Neuronal stem cell (in vitro differentiated cells): ENCODE results near the gene APOL2.
"Not testable (repeated sequence)": the region's sequence is repeated elsewhere in the genome, so short reads cannot be mapped to it uniquely, and the experiment has no call there.

Experiments
- DNase-seq: peaks from one replicate; pipeline ENCODE4 v3.0.0-alpha.2; 2013; ENCODE audit warnings: low spot score
- H2AFZ ChIP-seq: one replicate; pipeline ENCODE4 v1.6.1; 2013; ENCODE audit warnings: mild to moderate bottlenecking, low read length, inconsistent platforms
- H2AK5ac ChIP-seq: 2 replicates; pipeline ENCODE4 v1.6.1; 2013; ENCODE audit warnings: low read depth, mild to moderate bottlenecking, inconsistent platforms, low read length, moderate library complexity, mixed read lengths
- H2BK120ac ChIP-seq: 2 replicates; pipeline ENCODE4 v1.6.1; 2013; ENCODE audit warnings: low read depth, mild to moderate bottlenecking, inconsistent platforms, low read length, moderate library complexity, mixed read lengths
- H2BK12ac ChIP-seq: one replicate; pipeline ENCODE4 v1.6.1; 2013; ENCODE audit warnings: low read length, inconsistent platforms
- H2BK15ac ChIP-seq: 2 replicates; pipeline ENCODE4 v1.6.1; 2013; ENCODE audit warnings: mild to moderate bottlenecking, low read length, inconsistent platforms, mixed read lengths
- H2BK5ac ChIP-seq: one replicate; pipeline ENCODE4 v1.6.1; 2013; ENCODE audit warnings: inconsistent platforms, mild to moderate bottlenecking, low read length, moderate library complexity
- H3K14ac ChIP-seq: one replicate; pipeline ENCODE4 v1.6.1; 2013; ENCODE audit warnings: low read length, inconsistent platforms
- H3K18ac ChIP-seq: 2 replicates; pipeline ENCODE4 v1.6.1; 2013; ENCODE audit warnings: low read length, inconsistent platforms
- H3K23ac ChIP-seq: 2 replicates; pipeline ENCODE4 v1.6.1; 2013; ENCODE audit warnings: low read depth, mild to moderate bottlenecking, mixed read lengths, low read length, inconsistent platforms; ENCODE audit not compliant: poor library complexity
- H3K27ac ChIP-seq: replicated peaks from 3 replicates; pipeline ENCODE4 v1.5.1; 2013; ENCODE audit warnings: low read length, inconsistent platforms
- H3K27me3 ChIP-seq, 3 experiments: 2 replicates each; pipeline ENCODE4 v1.6.1; 2013; ENCODE audit warnings: low read length in 3 of 3, mild to moderate bottlenecking in 2 of 3, inconsistent platforms in 1 of 3, low read depth in 1 of 3, mixed read lengths in 1 of 3, moderate library complexity in 1 of 3; ENCODE audit not compliant: control insufficient read depth in 3 of 3, insufficient read depth in 3 of 3
- H3K36me3 ChIP-seq, 2 donors: replicated peaks in 1 of 2; 2 replicates each; pipeline ENCODE4 v1.6.1; 2013; ENCODE audit warnings: low read length in 2 of 2; ENCODE audit not compliant: control insufficient read depth in 2 of 2, insufficient read depth in 2 of 2
- H3K4ac ChIP-seq: 2 replicates; pipeline ENCODE4 v1.6.1; 2013; ENCODE audit warnings: inconsistent platforms, mild to moderate bottlenecking, low read length, moderate library complexity
- H3K4me1 ChIP-seq, 2 donors: 1 replicate in 1 of 2; 2 replicates in 1 of 2; pipeline ENCODE4 v1.6.1; 2013; ENCODE audit warnings: low read length in 2 of 2, low read depth in 1 of 2; ENCODE audit not compliant: control insufficient read depth in 2 of 2, insufficient read depth in 1 of 2
- H3K4me2 ChIP-seq: one replicate; pipeline ENCODE4 v1.6.1; 2013; ENCODE audit warnings: mild to moderate bottlenecking, low read length, inconsistent platforms; ENCODE audit not compliant: insufficient read depth, poor library complexity, severe bottlenecking
- H3K4me3 ChIP-seq, 2 donors: 2 replicates each; pipeline ENCODE4 v1.5.1; 2013; ENCODE audit warnings: low read length in 2 of 2, mild to moderate bottlenecking in 2 of 2, inconsistent platforms in 1 of 2, moderate library complexity in 1 of 2
- H3K79me1 ChIP-seq: one replicate; pipeline ENCODE4 v1.6.1; 2013; ENCODE audit warnings: low read depth, mild to moderate bottlenecking, inconsistent platforms, low read length, moderate library complexity
- H3K9ac ChIP-seq: one replicate; pipeline ENCODE4 v1.6.1; 2013; ENCODE audit warnings: mild to moderate bottlenecking, low read depth, low read length, inconsistent platforms; ENCODE audit not compliant: poor library complexity
- H3K9me3 ChIP-seq, 2 donors: replicated peaks in 1 of 2; 2 replicates each; pipeline versions ENCODE3 to v1.6.1; 2013; ENCODE audit warnings: low read length in 2 of 2, mild to moderate bottlenecking in 2 of 2, inconsistent platforms in 1 of 2, low read depth in 1 of 2, mixed read lengths in 1 of 2, moderate library complexity in 1 of 2; ENCODE audit not compliant: control insufficient read depth in 2 of 2, insufficient read depth in 1 of 2
- H4K8ac ChIP-seq: one replicate; pipeline ENCODE4 v1.6.1; 2013; ENCODE audit warnings: low read depth, mild to moderate bottlenecking, inconsistent platforms, low read length, moderate library complexity
- H4K91ac ChIP-seq: one replicate; pipeline ENCODE4 v1.6.1; 2013; ENCODE audit warnings: low read length, low read depth, mild to moderate bottlenecking, inconsistent platforms; ENCODE audit not compliant: poor library complexity
- WGBS, 2 donors: extraction: QIAGEN DNeasy Blood & Tissue Kit; methylation state at CpG; one replicate each; pipeline ENCODE4 v1.1.7; 2013; ENCODE audit warnings: missing lambda C conversion rate in 2 of 2, mixed read lengths in 1 of 2; ENCODE audit not compliant: insufficient read length in 2 of 2, insufficient replicate concordance in 1 of 2; ENCODE audit errors: extremely low coverage in 2 of 2; 5-methylcytosine and 5-hydroxymethylcytosine counted together

Gene APOL2

DNA sequence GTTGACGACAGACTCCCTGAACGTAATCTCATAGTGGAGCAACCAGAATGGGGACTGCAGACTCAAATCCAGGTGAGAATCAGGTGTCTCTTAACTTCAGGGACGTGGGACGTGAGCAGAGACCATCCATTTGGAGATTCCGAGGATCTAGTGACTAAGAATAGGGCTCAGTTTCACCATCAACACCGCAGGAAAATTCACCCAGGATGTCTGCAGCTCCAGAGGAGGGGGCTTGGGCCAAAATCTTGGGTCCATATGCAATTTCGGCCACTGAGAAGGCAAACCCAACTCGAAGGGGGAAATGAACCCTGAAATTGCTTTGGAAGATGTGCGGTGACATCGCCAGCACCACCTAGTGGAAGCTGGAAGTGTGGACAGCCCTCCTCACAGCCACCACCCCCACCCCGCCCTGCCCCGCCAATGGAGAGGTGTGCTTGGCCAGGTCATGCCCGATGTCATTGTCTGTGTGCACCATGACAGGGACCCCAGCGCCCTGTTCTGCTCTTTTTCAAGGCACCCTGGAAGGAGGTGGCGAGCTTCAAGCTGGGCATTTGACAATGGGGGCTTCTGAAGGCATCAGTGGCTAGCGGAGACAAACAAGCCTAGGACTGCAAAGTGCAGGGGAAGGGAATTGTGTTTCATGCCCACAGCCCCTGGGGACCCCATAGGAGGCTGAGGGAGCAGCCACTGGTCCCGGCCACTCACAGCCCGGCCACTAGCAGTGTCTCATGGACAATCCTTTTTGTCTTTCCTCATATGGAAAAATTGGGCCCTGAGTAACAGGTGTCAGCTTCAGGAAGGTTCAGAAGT lies 38.4 kb upstream of the APOL2 start:
- Histone ChIP-seq H3K4ac (no peak overlapping the region), H3K9me3 (no peaks in the 10 kb centered on the region), H3K14ac (no peak overlapping the region), H3K27me3 (no peaks in the 10 kb centered on the region), H2BK5ac (no peak overlapping the region), H2BK15ac (no peak overlapping the region), H4K8ac (no peak overlapping the region), H3K4me2 (no peak overlapping the region), H4K91ac (no peak overlapping the region), H3K18ac (peak overlapping the region; percentile 57), H3K4me3 (no peak overlapping the region), H2AK5ac (no peak overlapping the region), H3K27ac (no peak overlapping the region), H2BK12ac (no peak overlapping the region), H2AFZ (peak overlapping the region; percentile 68), H3K79me1 (no peaks in the 10 kb centered on the region), H3K23ac (peak overlapping the region; percentile 21), H2BK120ac (no peak overlapping the region), H3K9ac (no peak overlapping the region), H3K4me1 (no peaks in the 10 kb centered on the region), H3K36me3 (peaks cover 16 to 30% of the 10 kb centered on the region in 2 donors)
- no CpG with 5 or more reads among the region's 18 CpGs for WGBS, 2 donors
- peak; percentile 47 for DNase-seq

DNA sequence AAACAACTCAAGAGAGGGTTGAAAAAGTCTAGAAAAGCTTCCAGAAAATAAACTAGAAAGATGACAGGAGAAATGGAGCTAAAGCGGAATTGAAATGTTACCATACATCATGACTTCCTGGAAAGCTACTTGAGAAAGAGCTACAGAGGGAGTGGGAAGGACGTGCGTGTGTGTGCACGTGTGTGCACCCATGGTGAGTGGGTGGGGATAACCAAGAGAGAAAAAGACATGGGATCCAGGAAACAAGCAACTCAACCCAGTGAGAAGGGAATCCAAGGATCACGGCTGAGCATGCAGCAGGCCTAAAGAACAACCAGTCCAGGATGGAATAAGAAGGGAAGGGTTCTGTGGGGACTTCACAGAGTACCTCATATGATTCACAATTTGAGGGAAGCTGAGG lies 35.2 kb upstream of the APOL2 start:
- DNase-seq, result no peak
- H3K9me3 ChIP-seq, result no peaks in the 10 kb centered on the region
- H3K27ac ChIP-seq, result no peak overlapping the region
- no peak overlapping the region for H3K4me3 ChIP-seq
- H3K27me3 ChIP-seq, result no peaks in the 10 kb centered on the region
- no peak overlapping the region for H2BK15ac ChIP-seq
- WGBS, 2 donors, result no CpG with 5 or more reads among the region's 5 CpGs
- H2BK12ac ChIP-seq, result no peak overlapping the region
- H4K91ac ChIP-seq, result no peak overlapping the region
- no peak overlapping the region for H2BK5ac ChIP-seq
- H3K14ac ChIP-seq, result no peak overlapping the region
- H4K8ac ChIP-seq, result no peak overlapping the region
- H3K4ac ChIP-seq, result no peak overlapping the region
- H3K79me1 ChIP-seq, result no peaks in the 10 kb centered on the region
- H2AFZ ChIP-seq, result no peak overlapping the region
- H3K9ac ChIP-seq, result no peak overlapping the region
- no peaks in the 10 kb centered on the region for H3K4me1 ChIP-seq
- no peak overlapping the region for H2AK5ac ChIP-seq
- peaks cover 0 to 6% of the 10 kb centered on the region in 2 donors for H3K36me3 ChIP-seq
- no peak overlapping the region for H2BK120ac ChIP-seq
- H3K4me2 ChIP-seq, result no peak overlapping the region
- no peak overlapping the region for H3K18ac ChIP-seq
- H3K23ac ChIP-seq, result no peak overlapping the region

DNA sequence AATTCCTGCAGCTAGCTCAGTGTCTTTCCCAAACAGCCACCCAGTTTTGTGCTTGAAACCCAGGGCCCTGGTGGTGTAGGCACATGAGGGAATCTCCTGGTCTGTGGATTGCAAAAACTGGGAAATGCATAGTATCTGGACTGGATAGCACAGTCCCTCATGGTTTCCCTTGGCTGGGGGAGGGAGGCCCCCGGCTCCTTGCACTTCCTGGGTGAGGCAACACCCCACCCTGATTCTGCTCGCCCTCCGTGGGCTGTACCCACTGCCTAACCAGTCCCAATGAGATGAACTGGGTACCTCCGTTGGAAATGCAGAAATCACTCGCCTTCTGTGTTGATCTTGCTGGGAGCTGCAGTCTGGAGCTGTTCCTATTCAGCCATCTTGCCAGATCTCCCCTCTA lies 32.6 kb upstream of the APOL2 start:
- H4K91ac ChIP-seq, H3K9ac ChIP-seq, H3K36me3 ChIP-seq, H3K4me1 ChIP-seq, H2BK5ac ChIP-seq, H3K9me3 ChIP-seq, H2BK15ac ChIP-seq, H3K27ac ChIP-seq, DNase-seq, H3K14ac ChIP-seq, H3K27me3 ChIP-seq, H3K4me2 ChIP-seq, H3K4ac ChIP-seq, H3K23ac ChIP-seq, H4K8ac ChIP-seq, H3K18ac ChIP-seq, H3K4me3 ChIP-seq, H2BK12ac ChIP-seq, H2BK120ac ChIP-seq, H3K79me1 ChIP-seq, H2AK5ac ChIP-seq: not testable (repeated sequence)
- WGBS, 2 donors, result no CpG with 5 or more reads among the region's 5 CpGs
- peak overlapping the region; percentile 56 for H2AFZ ChIP-seq

DNA sequence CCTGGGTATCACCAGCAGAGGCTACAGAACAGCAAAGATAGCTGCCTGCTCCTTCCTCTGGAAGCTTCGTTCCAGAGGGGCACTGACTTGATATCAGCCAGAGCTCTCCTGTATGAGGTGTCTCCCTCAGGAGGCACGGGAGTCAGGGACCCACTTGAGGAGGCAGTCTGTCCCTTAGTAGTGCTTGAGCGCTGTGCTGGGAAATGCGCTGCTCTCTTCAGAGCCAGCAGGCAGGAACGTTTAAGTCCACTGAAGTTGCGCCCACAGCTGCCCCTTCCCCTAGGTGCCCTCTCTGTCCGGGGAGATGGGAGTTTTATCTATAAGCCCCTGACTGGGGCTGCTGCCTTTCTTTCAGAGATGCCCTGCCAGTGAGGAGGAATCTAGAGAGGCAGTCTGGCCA lies 31.9 kb upstream of the APOL2 start:
- H3K18ac ChIP-seq, H3K4me3 ChIP-seq, H3K79me1 ChIP-seq, H3K9me3 ChIP-seq, H3K9ac ChIP-seq, H3K4me2 ChIP-seq, H2BK5ac ChIP-seq, H3K4me1 ChIP-seq, H2BK15ac ChIP-seq, DNase-seq, H2AK5ac ChIP-seq, H3K23ac ChIP-seq, H3K4ac ChIP-seq, H3K36me3 ChIP-seq, H3K27ac ChIP-seq, H3K27me3 ChIP-seq, H4K91ac ChIP-seq, H2BK120ac ChIP-seq, H2BK12ac ChIP-seq, H4K8ac ChIP-seq, H3K14ac ChIP-seq: not testable (repeated sequence)
- WGBS, 2 donors, result no CpG with 5 or more reads among the region's 7 CpGs
- peak overlapping the region; percentile 56 for H2AFZ ChIP-seq
